Transverse colon (tissue), 4 donors: ENCODE data around the gene CCNH. TPM values are rescaled to one million over a fixed set of nuclear protein-coding genes. Genes with fewer than 3 reads are reported as not detected.

Source experiments
- DNase-seq: peaks from one replicate; pipeline ENCODE4 v3.0.0-alpha.2; 2019
- H3K27ac ChIP-seq, 4 donors: fragments of 200-600 bp; sonication (generic); 2 replicates each; pipeline ENCODE4 v1.5.1; 2016 to 2018; ENCODE audit warnings: inconsistent platforms in 4 of 4
- H3K27me3 ChIP-seq: fragments of 200-600 bp; sonication (generic); 2 replicates; pipeline ENCODE4 v1.5.1; 2017; ENCODE audit warnings: inconsistent platforms
- H3K36me3 ChIP-seq, 4 donors: fragments of 200-600 bp; sonication (generic); 2 replicates each; pipeline ENCODE4 v1.5.1; 2017 to 2019; ENCODE audit warnings: inconsistent platforms in 4 of 4
- H3K4me1 ChIP-seq, 4 donors: fragments of 200-600 bp; sonication (generic); 2 replicates each; pipeline ENCODE4 v1.5.1; 2017 to 2020; ENCODE audit warnings: inconsistent platforms in 4 of 4
- H3K4me3 ChIP-seq, 4 donors: fragments of 200-600 bp; sonication (generic); 1 replicate in 1 of 4; 2 replicates in 3 of 4; pipeline versions ENCODE4 v1.5.1 to v1.6.1; 2017 to 2019; ENCODE audit warnings: inconsistent platforms in 4 of 4
- H3K9me3 ChIP-seq, 2 donors: fragments of 200-600 bp; sonication (generic); 2 replicates each; pipeline ENCODE4 v1.5.1; 2017 to 2019; ENCODE audit warnings: inconsistent platforms in 2 of 2
- CTCF ChIP-seq, 5 experiments: fragments of 200-600 bp in 3 of 5; fragments of 450-650 bp in 2 of 5; sonication (generic) in 3 of 5; IDR thresholded peaks; 1 replicate in 2 of 5; 2 replicates in 3 of 5; pipeline ENCODE4 v1.5.1; 2016 to 2017; ENCODE audit warnings: antibody characterized with exemption in 5 of 5, inconsistent platforms in 3 of 5, mild to moderate bottlenecking in 2 of 5, moderate library complexity in 1 of 5
- EP300 ChIP-seq: sonication (generic); formaldehyde crosslinking; IDR thresholded peaks from one replicate; pipeline ENCODE4 v1.6.1; 2017; ENCODE audit warnings: antibody characterized with exemption, low read depth
- POLR2A ChIP-seq: fragments of 450-650 bp; IDR thresholded peaks from one replicate; pipeline ENCODE4 v1.6.1; 2016; ENCODE audit warnings: antibody characterized with exemption, mild to moderate bottlenecking, moderate library complexity
- POLR2AphosphoS5 ChIP-seq, 3 donors: sonication (generic); formaldehyde crosslinking; IDR thresholded peaks; one replicate each; pipeline ENCODE4 v1.6.1; 2016; ENCODE audit warnings: antibody characterized with exemption in 3 of 3
- WGBS, 2 donors: methylation state at CpG; one replicate each; pipeline ENCODE4 v1.1.5; 2018; ENCODE audit warnings: low coverage in 1 of 2; 5-methylcytosine and 5-hydroxymethylcytosine counted together
- in situ Hi-C, 4 donors: fragments of 200-750 bp; cut with MboI; loops; one replicate each; pipeline versions ENCODE4 v1.15.0 to v1.15.1; 2017; ENCODE audit warnings: low sequenced_read_pairs in 3 of 4, low pct_ligation_motif_present in 1 of 4, low pct_unique_long_range_greater_than_20kb in 1 of 4
- intact Hi-C: fragments of 100-400 bp; cut with DNase I; formaldehyde crosslinking; loops from one replicate; pipeline ENCODE4 v1.15.1; 2023; ENCODE audit warnings: low total_unique reads
- total RNA-seq, 4 donors: library from RNA; depleted of rRNA; stranded (reverse); fragments of >200 nt; gene quantifications; one replicate each; pipeline ENCODE4 v1.1.0, GENCODE V29; 2016

The CCNH gene
- total RNA-seq, 4 donors from 2014 or later, result 23.9 to 163 (median 68.3) TPM

DNA sequence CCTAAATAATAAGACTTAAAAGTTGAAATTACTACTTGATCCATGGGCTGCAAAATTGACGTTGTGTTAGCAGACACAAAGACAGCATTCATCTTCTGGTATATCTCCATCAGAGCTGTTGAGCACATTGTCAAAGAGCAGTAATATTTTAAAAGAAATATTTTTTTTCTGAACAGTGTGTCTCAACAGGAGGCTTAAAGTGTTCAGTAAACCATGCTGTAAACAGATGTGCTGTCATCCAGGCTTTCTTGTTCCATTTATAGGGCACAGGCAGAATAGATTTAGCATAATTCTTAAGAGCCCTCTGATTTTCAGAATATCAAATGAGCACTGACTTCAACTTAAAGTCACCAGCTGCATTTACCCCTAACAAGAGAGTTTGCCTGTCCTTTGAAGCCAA is 29.7 kb upstream of the CCNH start:
- H3K4me3 ChIP-seq, result no peak overlapping the region
- TF ChIP-seq EP300, result no peak
- no peak for TF ChIP-seq CTCF (IDR thresholded peaks at IDR 0.05)
- no peak for TF ChIP-seq POLR2AphosphoS5 (IDR thresholded peaks at IDR 0.05)
- TF ChIP-seq POLR2A, result no peak
- H3K27ac ChIP-seq, result no peak overlapping the region
- DNase-seq, result no peak
- H3K36me3 ChIP-seq, result no peaks in the 10 kb centered on the region
- peaks cover 0 to 5% of the 10 kb centered on the region in 2 donors for H3K9me3 ChIP-seq
- 57 to 71% methylated on average over 1 of the region's 1 CpG for WGBS, 2 donors
- no peaks in the 10 kb centered on the region for H3K27me3 ChIP-seq
- in situ Hi-C loops, result no loop called here
- H3K4me1 ChIP-seq, result no peaks in the 10 kb centered on the region
- intact Hi-C loops, result no loop called here

- Histone ChIP-seq H3K4me3 (no peak overlapping the region), H3K27ac (no peak overlapping the region), H3K36me3 (no peaks in the 10 kb centered on the region), H3K4me1 (peaks cover 0 to 27% (median 7%) of the 10 kb centered on the region in 4 donors), H3K9me3 (peaks cover 0 to 5% of the 10 kb centered on the region in 2 donors), H3K27me3 (no peaks in the 10 kb centered on the region)
- intact Hi-C loops (no loop called here), in situ Hi-C loops (no loop called here)
- TF ChIP-seq POLR2AphosphoS5 (IDR thresholded peaks at IDR 0.05) (no peak), POLR2A (no peak), CTCF (IDR thresholded peaks at IDR 0.05) (no peak), EP300 (no peak)
- WGBS, 2 donors, result 77 to 87% methylated on average over 2 of the region's 2 CpGs
- no peak for DNase-seq
Observed at GRCh38 chr5:87438231-87438630, 25.5 kb upstream of the CCNH start.

DNA sequence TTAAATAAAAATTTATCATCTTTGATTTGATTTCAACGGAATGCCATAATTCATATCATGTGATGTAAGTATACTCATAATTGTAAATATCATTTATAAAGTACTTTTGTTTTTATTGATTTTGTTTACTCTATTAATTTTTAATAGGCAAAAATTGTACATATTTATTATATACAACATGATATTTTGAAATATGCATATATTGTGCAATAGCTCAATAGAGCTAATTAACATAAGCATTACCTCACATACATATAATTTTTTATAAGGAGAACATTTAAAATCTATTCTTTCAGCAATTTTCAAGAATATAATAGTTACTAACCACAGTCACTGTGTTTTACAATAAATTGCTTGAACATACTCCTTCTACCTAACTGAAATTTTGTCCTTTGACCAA is 25.0 kb upstream of the CCNH start:
- intact Hi-C loops, result no loop called here
- H3K9me3 ChIP-seq, result peaks cover 0 to 5% of the 10 kb centered on the region in 2 donors
- no peaks in the 10 kb centered on the region for H3K36me3 ChIP-seq
- H3K27ac ChIP-seq, result no peak overlapping the region
- no peak for DNase-seq
- WGBS, 2 donors, result 73 to 90% methylated on average over 1 of the region's 1 CpG
- H3K4me1 ChIP-seq, result peaks cover 0 to 27% (median 7%) of the 10 kb centered on the region in 4 donors
- TF ChIP-seq POLR2AphosphoS5 (IDR thresholded peaks at IDR 0.05) (no peak), EP300 (no peak), CTCF (IDR thresholded peaks at IDR 0.05) (no peak), POLR2A (no peak)
- in situ Hi-C loops, result no loop called here
- no peaks in the 10 kb centered on the region for H3K27me3 ChIP-seq
- H3K4me3 ChIP-seq, result no peak overlapping the region

GRCh38 chr5:87435144-87435694 is 22.5 kb upstream of the CCNH start:
- DNase-seq, result no peak
- Histone ChIP-seq H3K27ac (peak overlapping the region; percentile 28 to 59 (median 40)), H3K4me1 (peaks cover 0 to 27% (median 7%) of the 10 kb centered on the region in 4 donors), H3K27me3 (no peaks in the 10 kb centered on the region), H3K36me3 (no peaks in the 10 kb centered on the region), H3K9me3 (peaks cover 0 to 5% of the 10 kb centered on the region in 2 donors), H3K4me3 (no peak overlapping the region)
- intact Hi-C loops (no loop called here), in situ Hi-C loops (no loop called here)
- 41 to 48% methylated on average over 2 of the region's 2 CpGs for WGBS, 2 donors
- TF ChIP-seq EP300, result no peak
- no peak for TF ChIP-seq POLR2AphosphoS5 (IDR thresholded peaks at IDR 0.05)
- TF ChIP-seq CTCF (IDR thresholded peaks at IDR 0.05), result no peak
- TF ChIP-seq POLR2A, result no peak
